ENCODE measurements around the gene NIPAL1.
A peak's percentile ranks its signal among the peaks of the same experiment; 100 is the strongest.
"Not testable (repeated sequence)": the region's sequence is repeated elsewhere in the genome, so short reads cannot be mapped to it uniquely, and the experiment has no call there.

NIPAL1 gene

DNA sequence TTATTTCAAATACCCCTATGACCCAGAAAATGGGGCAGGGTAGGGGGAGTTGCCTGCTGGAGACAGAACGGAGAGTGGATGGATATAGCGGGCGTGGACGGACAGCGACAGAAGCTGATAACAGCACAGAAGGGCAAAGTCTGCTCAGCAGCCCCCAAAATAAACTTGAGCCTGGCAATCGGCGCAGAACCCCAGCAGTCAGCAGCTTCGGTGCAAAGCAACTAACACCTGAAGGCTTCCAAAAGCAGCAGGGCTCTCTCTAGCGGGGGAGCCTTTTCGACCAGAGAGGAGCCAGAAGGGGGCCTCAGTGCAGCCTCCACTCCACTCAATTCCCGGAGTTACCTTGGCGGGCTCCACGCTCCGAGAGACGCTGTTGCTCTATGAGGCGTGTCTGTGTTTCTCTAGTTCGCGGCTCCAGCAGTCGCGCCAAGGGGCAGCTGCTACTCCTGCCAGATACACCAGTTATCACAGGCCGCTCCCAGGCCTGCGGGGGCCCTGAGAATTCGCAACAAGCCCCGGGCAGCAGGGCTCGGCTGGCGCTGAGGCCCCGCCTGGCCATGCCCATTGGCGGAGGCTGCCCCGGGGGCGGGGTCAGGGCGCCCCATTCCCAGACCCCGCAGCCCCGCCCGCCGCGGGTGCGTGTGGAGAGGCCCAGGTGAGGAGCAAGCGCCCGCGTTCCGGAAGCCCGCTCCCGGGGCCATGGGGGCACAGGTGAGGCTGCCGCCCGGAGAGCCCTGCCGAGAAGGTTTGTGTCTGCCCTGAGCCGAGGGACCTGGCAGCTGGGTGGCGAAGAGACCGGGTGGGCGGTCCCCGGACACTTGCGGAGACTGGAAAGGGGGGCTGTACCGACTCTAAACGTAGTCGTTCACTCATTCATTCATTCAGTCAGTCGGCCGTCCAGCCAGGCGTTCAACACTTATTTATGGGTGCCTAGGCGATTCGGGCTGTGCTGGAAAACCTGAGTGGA lies at the start of gene NIPAL1, which contains the start of gene CNGA1:
Gene NIPAL1, plus strand, starts transcription at position 632 of the 967 bp plus-strand sequence. Its CDS starts 68 bp downstream, at position 700.
Gene CNGA1, minus strand, starts transcription at position 541 of the 967 bp plus-strand sequence. CDS start 63,992 bp downstream, outside the sequence.
- DNase-seq (ENCODE audit: extremely low read depth in 1 of 2, low read depth in 1 of 2) = peak; percentile 52

DNA sequence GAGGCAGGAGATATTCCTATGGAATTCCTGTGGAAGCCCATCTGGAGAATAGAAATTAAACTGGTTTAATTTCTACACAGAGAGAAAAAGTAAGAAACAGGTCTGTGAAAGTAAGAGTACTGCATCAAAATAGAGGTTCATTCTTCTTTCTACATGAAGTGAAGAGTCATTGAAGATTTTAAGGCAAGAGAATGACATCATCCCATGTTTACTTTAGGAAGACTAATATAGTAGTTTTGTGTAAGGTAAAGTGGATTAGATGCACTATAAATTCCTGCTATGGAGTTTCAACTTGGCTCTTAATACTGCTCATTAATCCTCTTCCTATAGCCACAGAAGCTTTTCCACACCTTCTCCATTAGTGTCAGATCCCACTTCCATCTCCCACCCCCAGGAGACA lies 47.7 kb upstream of the NIPAL1 start:
- DNase-seq (ENCODE audit: extremely low read depth in 1 of 2, low read depth in 1 of 2) = no peak

GRCh38 chr4:47972181-47972580 lies 44.4 kb upstream of the NIPAL1 start:
- no peak for DNase-seq (ENCODE audit: extremely low read depth in 1 of 2, low read depth in 1 of 2)

DNA sequence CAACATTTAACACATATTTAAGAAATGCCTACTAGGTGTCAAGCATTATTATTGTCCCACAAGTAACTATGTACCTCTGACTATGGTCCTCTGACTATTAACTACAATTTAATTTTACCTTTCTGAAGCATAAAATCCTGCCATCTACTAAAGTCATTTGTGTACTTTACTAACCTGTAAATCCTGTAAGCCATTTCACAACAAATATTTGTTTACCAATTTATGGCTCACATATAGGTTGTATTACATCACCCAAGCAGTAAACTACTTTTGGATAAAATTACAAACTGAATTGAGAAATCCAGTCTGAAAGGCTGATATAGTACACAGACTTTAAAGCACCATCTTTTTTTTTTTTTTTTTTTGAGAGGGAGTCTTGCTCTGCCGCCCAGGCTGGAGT lies 43.9 kb upstream of the NIPAL1 start:
- no peak for DNase-seq (ENCODE audit: extremely low read depth in 1 of 2, low read depth in 1 of 2)

DNA sequence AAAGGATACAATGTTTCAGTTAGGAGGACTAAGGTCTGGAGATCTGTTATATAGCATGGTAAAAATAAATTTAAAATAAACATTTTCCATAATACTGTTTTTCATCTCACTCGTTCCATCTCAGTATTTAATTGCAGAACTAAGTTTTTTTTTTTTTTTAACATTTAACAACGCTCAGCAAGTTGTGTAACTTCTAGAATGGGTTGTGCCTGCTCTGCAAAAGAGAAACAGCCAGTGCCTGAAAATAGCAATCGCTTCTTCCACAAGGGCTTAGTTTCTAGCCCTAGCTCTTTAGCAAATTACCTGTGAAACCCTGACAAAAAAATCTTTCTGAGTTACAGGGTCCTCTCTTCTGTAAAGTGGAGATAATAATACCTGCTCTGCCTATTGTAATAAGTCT lies 42.0 kb upstream of the NIPAL1 start:
- DNase-seq (ENCODE audit: extremely low read depth in 1 of 2, low read depth in 1 of 2) = no peak

GRCh38 chr4:47990145-47990544 lies 26.4 kb upstream of the NIPAL1 start:
- no peak for DNase-seq (ENCODE audit: extremely low read depth in 1 of 2, low read depth in 1 of 2)

DNA sequence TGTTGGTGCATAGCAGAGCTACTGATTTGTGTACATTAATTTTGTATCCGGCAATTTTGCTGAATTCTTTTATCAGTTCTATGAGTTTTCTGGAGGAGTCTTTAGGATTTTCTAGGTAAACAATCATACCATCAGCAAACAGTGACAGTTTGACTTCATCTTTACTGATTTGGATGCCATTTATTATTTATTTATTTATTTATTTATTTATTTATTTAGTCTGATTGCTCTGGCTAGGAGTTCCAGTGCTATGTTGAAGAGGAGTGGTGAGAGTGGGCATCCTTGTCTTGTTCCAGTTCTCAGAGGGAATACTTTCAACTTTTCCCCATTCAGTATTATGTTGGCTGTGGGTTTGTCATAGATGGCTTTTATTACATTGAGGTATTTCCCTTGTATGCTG lies 24.1 kb upstream of the NIPAL1 start:
- not testable (repeated sequence) for DNase-seq (ENCODE audit: extremely low read depth in 1 of 2, low read depth in 1 of 2)

DNA sequence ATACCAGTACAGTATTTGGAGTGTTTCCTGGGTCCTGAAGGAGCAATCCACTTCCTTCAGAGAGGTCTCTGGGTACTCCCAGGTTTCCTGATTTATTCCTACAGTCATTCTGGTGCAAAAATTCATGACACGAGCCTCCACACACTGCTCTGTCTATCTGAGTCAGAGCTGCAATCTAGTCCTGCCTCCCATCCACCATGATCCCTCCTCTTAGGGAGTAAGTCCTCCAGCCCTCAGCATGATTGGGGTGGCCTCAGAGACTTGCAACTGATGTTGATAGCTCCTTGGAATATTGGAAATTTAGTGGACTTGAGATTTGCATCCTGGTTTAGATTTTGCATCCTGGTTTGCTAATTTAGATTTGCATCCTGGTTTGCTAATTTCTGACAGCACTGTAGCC lies 20.6 kb upstream of the NIPAL1 start:
- no peak for DNase-seq (ENCODE audit: extremely low read depth in 1 of 2, low read depth in 1 of 2)

DNA sequence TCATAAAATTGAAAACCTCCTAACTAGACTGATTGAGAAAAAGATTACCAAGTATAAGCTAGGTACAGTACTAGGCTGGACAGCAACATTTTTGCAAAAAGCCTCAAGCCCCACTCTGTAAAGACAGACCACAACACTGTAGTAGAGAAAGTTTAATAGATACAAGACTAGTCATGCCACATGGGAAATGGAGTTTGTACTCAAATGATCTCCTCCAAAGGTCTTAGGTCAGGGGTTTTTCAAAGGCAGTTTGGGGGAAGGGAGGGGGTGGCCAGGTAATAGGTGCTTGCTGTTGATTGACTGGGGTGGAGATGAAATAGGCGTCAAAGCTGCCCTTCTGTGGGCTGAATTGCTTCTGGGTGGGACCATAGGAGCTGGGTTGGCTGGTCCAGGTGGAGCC lies 14.3 kb upstream of the NIPAL1 start:
- no peak for DNase-seq (ENCODE audit: extremely low read depth in 1 of 2, low read depth in 1 of 2)

- peak in 1 of 2 donors; percentile 7 for DNase-seq (ENCODE audit: extremely low read depth in 1 of 2, low read depth in 1 of 2)
These were observed 13.0 kb upstream of the NIPAL1 start for GRCh38 chr4:48003568-48003967.

GRCh38 chr4:48005781-48006180 lies 10.8 kb upstream of the NIPAL1 start:
- no peak for DNase-seq (ENCODE audit: extremely low read depth in 1 of 2, low read depth in 1 of 2)

DNA sequence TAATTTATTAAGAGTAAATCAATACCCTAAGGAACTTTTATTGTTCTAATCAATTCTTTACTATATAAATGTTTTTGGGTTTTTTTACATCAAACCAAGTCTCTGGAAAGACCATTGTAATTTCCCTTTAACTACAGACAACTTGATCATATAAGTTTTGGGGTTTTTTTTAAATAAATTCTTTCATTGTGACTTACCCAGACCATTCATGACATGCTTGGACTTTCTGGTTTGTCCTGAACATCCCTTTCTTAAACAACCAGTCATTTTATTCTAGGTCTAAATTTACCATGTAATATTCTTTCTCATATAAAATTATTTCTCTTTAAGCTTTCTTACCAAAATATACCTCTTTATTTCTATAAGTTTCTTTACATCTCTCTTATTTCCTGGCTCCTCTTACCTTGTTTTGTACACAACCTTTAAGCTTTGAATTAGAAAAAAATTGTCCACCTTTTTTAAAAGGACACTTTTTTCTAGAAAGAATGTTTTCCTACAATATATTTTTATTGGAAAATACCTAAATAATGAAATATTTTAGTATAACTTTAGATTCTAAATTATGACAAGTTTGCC lies 8.5 kb upstream of the NIPAL1 start:
- no peak for DNase-seq (ENCODE audit: extremely low read depth in 1 of 2, low read depth in 1 of 2)

DNA sequence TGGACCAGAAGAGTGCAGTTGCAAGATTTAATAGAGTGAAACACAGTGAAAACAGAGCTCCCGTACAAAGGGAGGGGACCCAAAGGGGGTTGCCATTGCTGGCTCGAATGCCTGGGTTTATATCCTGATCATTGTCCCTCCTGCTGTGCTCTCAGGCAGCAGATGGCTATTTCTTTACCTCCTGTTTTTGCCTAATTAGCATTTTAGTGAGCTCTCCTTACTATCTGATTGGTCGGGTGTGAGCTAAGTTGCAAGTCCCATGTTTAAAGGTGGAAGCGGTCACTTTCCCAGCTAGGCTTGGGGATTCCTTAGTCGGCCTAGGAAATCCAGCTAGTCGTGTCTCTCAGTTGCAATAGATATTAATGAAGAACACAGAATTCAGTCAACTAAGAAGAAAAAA lies 5.7 kb upstream of the NIPAL1 start:
- DNase-seq (ENCODE audit: extremely low read depth in 1 of 2, low read depth in 1 of 2) = not testable (repeated sequence)

GRCh38 chr4:48011722-48012121 lies 4.8 kb upstream of the NIPAL1 start:
- no peak for DNase-seq (ENCODE audit: extremely low read depth in 1 of 2, low read depth in 1 of 2)

- DNase-seq (ENCODE audit: extremely low read depth in 1 of 2, low read depth in 1 of 2) = no peak
These were observed 3.7 kb upstream of the NIPAL1 start for GRCh38 chr4:48012824-48013223.

GRCh38 chr4:48015216-48015615 lies 1.4 kb upstream of the NIPAL1 start:
- DNase-seq (ENCODE audit: extremely low read depth in 1 of 2, low read depth in 1 of 2) = no peak

DNA sequence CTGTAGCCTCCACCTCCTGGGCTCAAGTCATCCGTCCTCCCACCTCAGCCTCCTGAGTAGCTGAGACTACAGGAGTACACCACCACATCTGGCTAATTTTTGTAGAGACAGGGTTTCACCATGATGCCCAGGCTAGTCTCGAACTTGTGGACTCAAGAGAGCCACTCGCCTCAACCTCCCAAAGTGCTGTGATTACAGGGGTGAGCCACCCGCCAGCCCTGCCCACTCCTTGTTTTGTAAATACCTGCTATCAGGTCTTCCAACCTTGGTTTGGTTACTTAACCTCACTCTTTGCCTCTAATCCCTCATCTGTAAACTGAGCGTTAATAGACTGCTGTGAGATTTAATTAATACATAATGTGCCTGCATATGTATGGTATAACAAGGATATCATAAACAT lies 894 bp upstream of the NIPAL1 start:
- no peak for DNase-seq (ENCODE audit: extremely low read depth in 1 of 2, low read depth in 1 of 2)

DNA sequence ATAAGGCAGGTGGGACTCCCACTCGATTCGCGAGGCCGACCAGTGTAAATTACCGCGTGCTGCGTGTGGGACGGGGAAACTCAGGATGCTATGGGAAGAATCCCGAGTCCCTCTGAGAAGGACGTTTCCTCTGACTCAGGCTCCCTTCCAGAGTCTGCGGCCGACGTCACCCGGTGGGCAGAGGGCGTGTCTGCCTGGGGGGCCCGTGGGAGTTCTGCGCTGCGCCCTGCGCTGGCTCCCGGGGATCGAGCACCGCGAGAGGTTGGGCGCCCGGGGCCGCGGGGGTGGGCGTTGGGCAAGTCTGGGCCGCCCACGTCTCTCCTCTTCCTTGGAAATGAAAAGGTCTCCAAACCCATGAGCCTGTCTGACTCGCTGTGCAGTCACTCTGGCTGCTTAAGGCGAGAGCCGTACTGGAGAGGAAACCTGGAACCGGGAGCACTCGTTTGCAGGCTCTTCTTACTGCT lies 568 bp downstream of the NIPAL1 start:
- peak; percentile 13 to 54 for DNase-seq (ENCODE audit: extremely low read depth in 1 of 2, low read depth in 1 of 2)

- DNase-seq (ENCODE audit: extremely low read depth in 1 of 2, low read depth in 1 of 2) = no peak
These were observed 1.5 kb downstream of the NIPAL1 start for GRCh38 chr4:48018112-48018511.

GRCh38 chr4:48021100-48021499 lies 4.5 kb downstream of the NIPAL1 start:
- no peak for DNase-seq (ENCODE audit: extremely low read depth in 1 of 2, low read depth in 1 of 2)

DNA sequence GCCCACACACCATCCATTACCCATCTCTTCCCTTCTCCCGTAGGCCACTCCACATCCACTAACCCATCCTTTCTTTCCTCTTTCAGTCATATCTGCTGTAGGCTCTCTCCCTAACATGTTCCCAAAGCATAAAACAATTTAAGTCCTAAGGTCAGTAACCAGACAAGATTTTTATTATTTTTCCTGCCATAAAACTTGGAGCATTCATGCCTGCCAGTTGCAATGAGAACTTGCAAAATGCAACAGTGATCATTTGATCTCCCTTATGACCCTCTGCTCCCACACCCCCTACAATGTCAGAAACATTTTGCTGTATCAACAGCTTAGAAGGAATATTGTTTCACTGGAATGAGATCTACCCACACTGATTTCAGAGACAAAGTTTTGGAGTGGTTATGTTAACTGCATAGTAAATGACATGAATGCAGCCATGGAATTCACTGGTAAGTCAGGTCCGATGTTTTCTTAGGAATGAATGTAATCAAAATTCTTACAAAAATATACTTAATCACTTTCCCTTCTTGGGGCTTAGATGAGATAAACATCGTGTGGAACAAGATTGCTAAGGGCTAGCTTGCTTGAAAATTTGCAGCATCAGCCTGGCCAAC lies 5.7 kb downstream of the NIPAL1 start:
- no peak for DNase-seq (ENCODE audit: extremely low read depth in 1 of 2, low read depth in 1 of 2)

GRCh38 chr4:48024522-48024921 lies 8.0 kb downstream of the NIPAL1 start:
- no peak for DNase-seq (ENCODE audit: extremely low read depth in 1 of 2, low read depth in 1 of 2)
